Activated naive CD4-positive, alpha-beta T cell treated with Interleukin-2 at 50 U/mL for 16 hours (primary cell): ENCODE results near the gene UBA3.

Experiments
- DNase-seq: peaks from one replicate; pipeline ENCODE4 v3.0.0-alpha.2; 2020

UBA3 gene

GRCh38 chr3:69080233-69080920, at the start of gene UBA3:
TSS of gene UBA3 (minus strand) at chr3:69080365. CDS start at chr3:69080353, 12 bp downstream.
- DNase-seq: peak; percentile 93

GRCh38 chr3:69129531-69129930, 49.4 kb upstream of the UBA3 start:
- no peak for DNase-seq

GRCh38 chr3:69128509-69128908, 48.3 kb upstream of the UBA3 start:
- no peak for DNase-seq

- no peak for DNase-seq
Measured at GRCh38 chr3:69126999-69127398, 46.8 kb upstream of the UBA3 start.

- no peak for DNase-seq
Measured at GRCh38 chr3:69126216-69126615, 46.1 kb upstream of the UBA3 start.

- DNase-seq: no peak
Measured at GRCh38 chr3:69122403-69122802, 42.2 kb upstream of the UBA3 start, which contains the start of gene LMOD3. TSS of gene LMOD3 (minus strand) at chr3:69122595. CDS start at chr3:69122386, 209 bp downstream.

- DNase-seq: no peak
Measured at GRCh38 chr3:69121950-69122349, 41.8 kb upstream of the UBA3 start.

- no peak for DNase-seq
Measured at GRCh38 chr3:69121513-69121912, 41.3 kb upstream of the UBA3 start.

- peak; percentile 83 for DNase-seq
Measured at GRCh38 chr3:69120879-69121464, 40.8 kb upstream of the UBA3 start.

- DNase-seq: no peak
Measured at GRCh38 chr3:69119681-69120080, 39.5 kb upstream of the UBA3 start.

- DNase-seq: no peak
Measured at GRCh38 chr3:69119138-69119537, 39.0 kb upstream of the UBA3 start.

GRCh38 chr3:69118555-69118954, 38.4 kb upstream of the UBA3 start:
- DNase-seq: no peak

- no peak for DNase-seq
Measured at GRCh38 chr3:69116897-69117296, 36.7 kb upstream of the UBA3 start.

- no peak for DNase-seq
Measured at GRCh38 chr3:69116162-69116561, 36.0 kb upstream of the UBA3 start.

GRCh38 chr3:69115731-69116130, 35.6 kb upstream of the UBA3 start:
- no peak for DNase-seq

GRCh38 chr3:69113536-69113935, 33.4 kb upstream of the UBA3 start:
- DNase-seq: no peak

- DNase-seq: no peak
Measured at GRCh38 chr3:69110941-69111546, 30.9 kb upstream of the UBA3 start.

GRCh38 chr3:69108811-69109210, 28.6 kb upstream of the UBA3 start:
- no peak for DNase-seq

- no peak for DNase-seq
Measured at GRCh38 chr3:69107841-69108240, 27.7 kb upstream of the UBA3 start.

GRCh38 chr3:69105320-69105719, 25.2 kb upstream of the UBA3 start:
- no peak for DNase-seq

- no peak for DNase-seq
Measured at GRCh38 chr3:69104586-69104985, 24.4 kb upstream of the UBA3 start.

- no peak for DNase-seq
Measured at GRCh38 chr3:69103123-69103522, 23.0 kb upstream of the UBA3 start.

- DNase-seq: no peak
Measured at GRCh38 chr3:69102384-69102783, 22.2 kb upstream of the UBA3 start.

- no peak for DNase-seq
Measured at GRCh38 chr3:69099576-69099975, 19.4 kb upstream of the UBA3 start.
